Fibroblast of peridontal ligament (primary cell): Measurements from ENCODE around the gene PTPRN2.
"Not testable (repeated sequence)": the region's sequence is repeated elsewhere in the genome, so short reads cannot be mapped to it uniquely, and the experiment has no call there.

Experiments used
- DNase-seq: peaks from one replicate; pipeline ENCODE4 v3.0.0-alpha.2; 2010; ENCODE audit errors: extremely low read depth

PTPRN2 gene

DNA sequence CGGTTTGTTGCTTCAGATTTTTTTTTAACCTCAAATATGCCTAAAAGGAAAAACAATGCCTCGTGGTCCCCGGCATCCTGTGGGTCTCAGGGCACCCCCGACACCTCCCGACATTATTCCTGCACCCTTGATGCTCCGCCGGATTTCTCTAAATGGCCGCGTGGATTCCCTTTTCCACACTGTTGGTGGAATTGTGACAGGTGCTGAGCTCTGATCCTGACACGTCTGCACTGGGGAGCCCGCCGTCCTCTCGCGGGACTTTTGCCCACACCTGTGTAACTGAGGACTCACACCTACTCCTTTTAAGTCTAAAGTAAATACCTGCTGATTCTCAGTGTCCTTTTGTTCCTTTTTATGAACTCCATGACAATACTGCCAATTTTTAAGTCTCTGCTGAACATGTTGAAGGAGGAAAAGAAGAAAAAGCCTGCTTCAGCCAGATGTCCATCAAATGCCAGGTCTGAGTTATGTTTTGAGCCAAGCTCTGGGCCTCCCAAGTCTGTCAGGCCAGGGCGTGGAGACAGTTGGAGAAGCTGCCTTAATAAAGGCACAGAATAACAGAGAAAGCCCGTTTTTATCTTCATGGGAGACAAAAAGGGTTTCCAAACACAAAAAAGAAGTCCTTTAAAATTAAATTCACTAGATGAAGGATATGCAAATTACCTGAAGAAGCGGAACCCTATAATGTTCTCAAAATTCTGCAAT, 682.6 kb downstream of the PTPRN2 start:
- no peak for DNase-seq

GRCh38 chr7:157904211-157904865, 683.3 kb downstream of the PTPRN2 start:
- no peak for DNase-seq

- no peak for DNase-seq
These were observed 683.9 kb downstream of the PTPRN2 start for GRCh38 chr7:157903710-157904109.

GRCh38 chr7:157903296-157903695, 684.3 kb downstream of the PTPRN2 start:
- DNase-seq, result no peak

DNA sequence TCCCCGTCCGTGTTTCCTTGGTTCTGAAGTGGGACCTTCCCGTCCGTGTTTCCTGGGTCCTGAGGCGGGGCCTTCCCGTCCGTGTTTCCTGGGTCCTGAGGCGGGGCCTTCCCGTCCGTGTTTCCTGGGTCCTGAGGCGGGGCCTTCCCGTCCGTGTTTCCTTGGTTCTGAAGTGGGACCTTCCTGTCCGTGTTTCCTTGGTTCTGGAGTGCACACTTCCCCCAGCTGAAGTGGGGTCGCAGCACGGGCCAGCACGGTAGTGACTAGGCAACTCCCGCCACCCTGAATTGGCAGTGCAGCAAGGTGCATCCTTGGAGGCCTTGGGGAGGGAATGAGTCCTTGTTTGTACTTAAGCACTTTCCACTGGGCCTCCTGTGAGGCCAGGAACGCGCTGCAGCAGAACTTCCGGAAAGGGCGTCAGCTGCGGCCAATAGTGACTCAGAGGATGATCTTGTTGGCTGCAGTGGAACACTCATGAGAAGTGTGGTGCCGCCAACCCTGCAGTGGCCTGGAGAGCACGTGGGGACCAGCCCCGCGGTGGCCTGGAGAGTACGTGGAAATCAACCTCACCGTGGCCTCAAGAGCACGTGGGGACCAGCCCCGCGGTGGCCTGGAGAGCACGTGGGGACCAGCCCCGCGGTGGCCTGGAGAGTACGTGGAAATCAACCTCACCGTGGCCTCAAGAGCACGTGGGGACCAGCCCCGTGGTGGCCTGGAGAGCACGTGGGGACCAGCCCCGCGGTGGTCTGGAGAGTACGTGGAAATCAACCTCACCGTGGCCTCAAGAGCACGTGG, 685.6 kb downstream of the PTPRN2 start:
- DNase-seq, result not testable (repeated sequence)

- no peak for DNase-seq
These were observed 686.5 kb downstream of the PTPRN2 start for GRCh38 chr7:157901166-157901565.

DNA sequence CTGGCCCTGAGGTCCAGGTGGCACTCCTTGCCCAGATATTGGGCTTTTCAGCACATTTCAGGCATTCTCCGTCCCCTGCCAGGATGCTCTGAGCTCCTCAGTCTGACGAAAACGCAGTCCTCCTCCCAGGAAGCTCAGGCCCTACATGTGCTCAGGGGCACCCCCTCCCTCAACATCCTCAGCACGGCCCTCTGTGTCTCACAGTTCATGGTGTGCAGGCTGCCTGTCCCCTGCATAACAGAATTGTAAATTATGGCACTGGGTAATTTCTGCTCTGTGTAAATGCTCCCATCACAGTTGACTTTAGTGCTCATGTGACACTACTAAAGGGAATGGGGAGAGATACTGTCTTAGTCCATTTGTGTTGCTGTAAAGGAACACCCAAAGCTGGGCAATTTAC, 687.1 kb downstream of the PTPRN2 start:
- no peak for DNase-seq

DNA sequence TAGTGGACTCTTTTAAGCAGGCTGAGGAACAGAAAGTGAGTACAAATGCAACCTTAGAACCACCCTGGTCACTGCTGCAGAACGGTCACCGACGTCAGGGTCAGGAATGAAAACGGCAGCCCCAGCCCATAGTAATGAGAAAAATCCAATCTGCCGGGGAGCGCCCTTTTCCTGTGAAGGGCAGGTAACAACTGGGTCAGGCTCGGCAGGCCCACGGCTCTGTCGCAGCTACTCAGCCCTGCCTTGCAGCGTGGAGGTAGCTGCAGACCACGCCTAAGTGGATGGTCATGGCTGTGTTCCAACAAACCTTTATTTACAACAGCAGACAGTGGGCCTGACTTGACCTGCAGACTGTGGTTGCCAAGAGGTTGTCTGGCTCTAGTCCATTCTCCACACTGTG, 687.6 kb downstream of the PTPRN2 start:
- no peak for DNase-seq

DNA sequence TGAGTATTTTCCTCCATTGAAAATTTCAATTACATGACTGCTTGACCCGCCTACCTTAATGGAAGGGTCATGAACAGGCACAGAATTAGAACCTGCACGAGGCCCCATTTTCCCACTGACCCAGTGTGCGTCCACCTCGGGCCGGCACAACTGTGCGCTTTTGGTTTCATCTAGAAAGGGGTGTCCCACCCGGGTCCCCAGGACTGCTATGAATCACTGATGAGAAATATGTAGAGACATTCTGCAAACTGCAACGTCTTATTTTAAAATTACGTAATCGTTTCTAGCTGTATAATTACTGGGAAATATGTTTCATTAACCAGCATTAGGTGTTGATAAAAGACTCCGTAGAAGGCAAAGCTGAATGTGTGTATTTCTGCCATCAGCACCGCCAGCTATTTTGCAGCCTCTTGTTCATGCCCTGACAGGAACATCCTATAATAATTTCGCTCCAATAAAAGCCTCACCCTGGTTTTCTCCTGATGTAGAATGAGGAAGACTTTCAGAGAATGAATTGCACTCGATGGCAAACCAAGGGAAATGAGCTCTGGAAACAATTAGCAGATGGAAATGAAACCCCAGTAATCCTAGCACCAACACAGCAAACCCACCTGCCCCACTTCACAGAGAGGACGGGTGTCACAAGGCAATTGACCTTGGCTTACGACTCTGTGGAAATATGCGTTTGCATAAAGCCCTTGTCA, 688.7 kb downstream of the PTPRN2 start:
- no peak for DNase-seq

DNA sequence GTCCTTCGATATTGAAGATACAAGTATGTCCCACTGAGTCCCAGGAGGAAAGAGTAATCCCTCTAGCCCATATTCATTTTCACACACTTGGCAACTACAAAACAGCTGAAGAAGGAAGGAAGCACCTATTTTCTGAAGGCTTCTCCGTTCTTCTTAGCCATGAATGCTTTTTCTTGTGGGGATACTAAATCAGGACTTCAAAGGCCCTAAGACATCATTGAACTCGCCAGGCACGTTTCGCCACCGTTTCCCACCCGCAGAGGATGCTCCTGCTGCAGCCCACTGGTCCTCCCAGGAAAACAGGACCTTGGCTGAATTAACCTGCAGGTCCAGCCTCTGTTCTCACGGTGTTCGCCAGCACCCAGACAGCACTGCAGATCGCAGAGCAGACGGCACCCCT, 689.4 kb downstream of the PTPRN2 start:
- DNase-seq, result no peak

DNA sequence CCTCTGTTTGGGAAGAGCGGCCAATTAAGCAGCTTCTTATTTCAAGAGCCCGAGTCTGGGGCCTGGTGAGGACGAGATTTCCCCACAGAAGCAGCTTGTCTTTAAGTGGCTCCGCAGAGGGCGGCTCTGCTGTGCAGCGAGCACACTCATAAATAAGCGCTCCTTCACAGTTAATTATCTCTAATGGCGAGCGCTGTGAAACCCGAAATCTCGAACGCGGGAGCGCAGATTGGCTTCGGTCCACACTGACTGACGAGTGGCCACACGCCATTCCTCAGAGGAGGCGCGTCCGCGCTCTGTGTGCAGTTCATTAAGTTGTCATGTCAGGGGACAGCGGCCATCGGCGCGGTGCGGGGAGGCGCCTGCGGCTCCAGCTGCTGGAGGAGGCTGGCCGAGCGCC, 689.9 kb downstream of the PTPRN2 start:
- DNase-seq, result no peak

- DNase-seq, result no peak
These were observed 690.7 kb downstream of the PTPRN2 start for GRCh38 chr7:157896774-157897555.

DNA sequence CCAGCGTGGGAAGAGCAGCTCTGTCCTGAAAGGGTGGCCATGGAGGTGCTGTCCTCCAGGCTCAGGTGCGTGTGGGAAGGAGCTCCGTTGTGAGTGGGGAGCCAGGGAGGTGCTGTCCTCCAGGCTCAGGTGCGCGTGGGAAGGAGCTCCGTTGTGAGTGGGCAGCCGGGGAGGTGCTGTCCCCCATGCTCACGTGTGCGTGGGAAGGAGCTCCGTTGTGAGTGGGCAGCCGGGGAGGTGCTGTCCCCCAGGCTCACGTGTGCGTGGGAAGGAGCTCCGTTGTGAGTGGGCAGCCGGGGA, 691.3 kb downstream of the PTPRN2 start:
- DNase-seq, result not testable (repeated sequence)

DNA sequence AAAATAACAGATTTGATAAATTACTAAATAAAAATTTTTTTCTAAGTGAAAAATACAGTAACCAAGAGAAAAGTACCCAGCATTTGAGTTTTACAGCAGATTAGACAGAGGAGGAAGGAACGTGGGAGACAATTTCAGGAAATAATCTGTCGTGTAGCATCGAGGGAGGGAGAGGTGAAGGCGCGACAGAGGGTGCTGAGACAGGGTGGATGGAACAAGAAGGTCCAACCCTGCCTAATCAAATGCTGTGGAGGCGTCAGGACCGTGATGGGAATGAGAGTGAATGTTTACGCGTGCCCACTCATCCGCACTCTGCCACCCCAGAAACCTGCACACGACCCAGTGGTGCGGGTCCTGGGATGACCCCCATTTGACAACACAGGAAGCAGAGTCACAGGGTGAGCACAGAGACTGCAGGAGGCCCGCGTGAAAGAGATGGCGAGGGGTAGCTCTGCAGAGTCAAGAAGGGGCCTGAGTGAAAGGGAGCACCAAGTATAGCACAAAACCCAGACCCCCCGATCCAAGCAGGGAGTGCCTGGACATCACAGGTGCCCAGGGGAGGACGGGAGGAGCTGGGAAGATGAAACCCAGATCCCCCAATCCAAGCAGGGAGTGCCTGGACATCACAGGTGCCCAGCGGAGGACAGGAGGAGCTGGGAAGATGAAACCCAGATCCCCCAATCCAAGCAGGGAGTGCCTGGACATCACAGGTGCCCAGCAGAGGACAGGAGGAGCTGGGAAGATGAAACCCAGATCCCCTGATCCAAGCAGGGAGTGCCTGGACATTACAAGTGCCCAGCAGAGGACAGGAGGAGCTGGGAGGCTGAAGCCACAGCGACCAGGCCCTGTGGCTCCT, 691.9 kb downstream of the PTPRN2 start:
- DNase-seq, result no peak

DNA sequence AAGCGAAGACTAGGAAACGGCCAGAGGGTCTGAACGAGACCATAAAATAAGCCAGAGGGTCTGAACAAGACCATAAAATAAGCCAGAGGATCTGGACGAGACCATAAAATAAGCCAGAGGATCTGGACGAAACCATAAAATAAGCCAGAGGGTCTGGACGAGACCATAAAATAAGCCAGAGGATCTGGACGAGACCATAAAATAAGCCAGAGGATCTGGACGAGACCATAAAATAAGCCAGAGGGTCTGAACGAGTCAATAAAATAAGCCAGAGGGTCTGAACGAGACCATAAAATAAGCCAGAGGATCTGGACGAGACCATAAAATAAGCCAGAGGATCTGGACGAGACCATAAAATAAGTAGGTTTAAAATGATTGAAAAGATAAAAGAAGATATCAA, 692.5 kb downstream of the PTPRN2 start:
- not testable (repeated sequence) for DNase-seq

DNA sequence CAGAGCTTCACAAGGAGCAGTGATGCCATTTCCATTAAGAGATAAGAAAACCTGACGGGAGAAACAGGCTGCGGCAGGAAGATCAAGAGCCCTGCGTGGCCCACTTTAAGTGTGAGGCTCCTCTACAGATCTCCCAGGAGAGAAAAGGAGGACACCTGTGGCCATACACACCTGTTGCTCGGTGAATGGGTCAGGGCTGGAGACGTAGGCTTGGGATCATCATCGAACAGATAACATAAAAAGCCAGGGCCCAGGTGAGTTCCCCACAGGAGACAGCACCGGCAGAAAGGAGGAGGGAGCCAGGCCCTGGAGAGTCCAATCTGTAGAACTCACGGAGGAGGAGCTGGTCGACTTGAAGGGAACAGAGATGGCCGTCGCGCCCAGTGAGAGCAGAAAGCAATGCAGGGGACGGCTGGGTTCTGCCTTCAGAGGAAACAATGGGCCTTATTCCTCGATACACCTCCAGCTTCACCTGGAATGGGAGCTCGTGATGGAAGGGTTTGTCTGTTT, 694.0 kb downstream of the PTPRN2 start:
- DNase-seq, result no peak

DNA sequence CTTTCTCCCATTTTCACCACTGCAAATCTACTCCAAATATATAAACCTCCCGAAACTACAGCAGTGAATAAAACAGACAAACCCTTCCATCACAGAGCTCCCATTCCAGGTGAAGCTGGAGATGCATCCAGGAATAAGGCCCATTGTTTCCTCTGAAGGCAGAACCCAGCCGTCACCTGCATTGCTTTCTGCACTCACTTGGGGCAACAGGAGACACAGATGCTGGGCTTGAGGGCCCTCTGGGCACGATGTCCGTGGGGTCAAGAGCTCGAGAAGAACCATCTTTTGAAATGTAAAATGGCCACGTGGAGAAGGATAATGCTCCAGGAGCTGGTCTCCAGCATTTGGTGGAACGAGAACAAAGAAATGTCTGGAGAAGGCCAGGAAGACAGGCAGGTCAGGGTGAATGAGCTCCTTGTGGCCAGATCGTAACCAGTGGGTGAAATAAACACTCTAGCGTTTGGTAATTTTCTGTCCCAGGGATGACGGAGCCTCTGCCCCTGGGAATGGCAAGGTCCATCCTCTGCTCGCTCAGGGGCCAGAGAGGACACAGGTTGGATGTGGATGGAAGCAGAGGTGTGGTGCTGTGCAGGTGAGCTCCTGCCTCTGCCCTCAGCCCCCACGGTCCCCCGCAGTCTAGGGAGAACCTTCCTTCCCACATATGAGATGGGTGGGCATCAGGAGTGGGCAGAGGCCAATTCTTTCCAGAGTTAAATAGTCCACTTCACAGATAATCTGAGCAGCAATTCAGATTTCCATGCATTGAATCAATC, 694.7 kb downstream of the PTPRN2 start:
- DNase-seq, result no peak

DNA sequence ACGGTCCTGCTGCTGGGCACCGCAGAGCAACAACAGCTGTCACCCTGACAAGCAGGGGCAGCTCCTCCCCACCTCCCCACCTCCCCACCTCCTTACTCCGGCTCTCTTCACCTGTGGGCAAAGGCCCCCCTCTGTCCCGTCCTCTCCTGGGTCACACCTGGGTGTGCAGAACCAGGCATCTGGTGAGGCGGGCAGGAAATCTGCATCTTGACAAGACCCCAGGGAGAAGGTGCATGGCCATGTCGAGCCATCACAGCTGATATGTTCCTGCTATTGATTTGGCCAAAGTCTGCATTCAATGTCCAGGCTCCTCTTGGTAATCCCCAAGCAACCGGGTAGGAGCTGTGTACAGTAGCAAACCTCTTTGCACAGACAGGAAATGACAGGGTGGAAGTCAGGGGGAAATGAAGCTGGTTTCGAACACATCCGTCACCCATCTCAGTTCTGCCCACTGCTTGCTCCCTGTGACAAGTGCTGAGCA, 696.7 kb downstream of the PTPRN2 start:
- DNase-seq, result no peak

DNA sequence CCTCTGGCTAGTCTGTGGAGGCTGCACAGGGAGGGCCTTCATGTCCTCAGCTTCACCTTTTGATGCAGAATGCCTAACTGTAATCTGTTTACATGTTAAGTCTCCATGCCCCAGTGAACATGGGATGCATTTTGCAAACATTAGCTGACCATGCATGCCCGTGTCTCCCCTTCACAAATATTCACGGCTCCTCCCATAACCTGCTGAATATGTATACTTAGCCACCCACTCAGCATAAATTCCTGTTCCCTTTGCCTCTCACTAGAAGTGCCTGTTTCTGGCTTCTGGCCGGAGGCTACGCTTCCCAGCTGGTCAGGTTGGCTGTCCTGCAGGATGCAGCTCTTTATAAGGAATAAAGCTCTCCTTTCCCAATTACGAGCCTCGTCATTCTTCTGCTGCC, 698.1 kb downstream of the PTPRN2 start:
- no peak for DNase-seq

DNA sequence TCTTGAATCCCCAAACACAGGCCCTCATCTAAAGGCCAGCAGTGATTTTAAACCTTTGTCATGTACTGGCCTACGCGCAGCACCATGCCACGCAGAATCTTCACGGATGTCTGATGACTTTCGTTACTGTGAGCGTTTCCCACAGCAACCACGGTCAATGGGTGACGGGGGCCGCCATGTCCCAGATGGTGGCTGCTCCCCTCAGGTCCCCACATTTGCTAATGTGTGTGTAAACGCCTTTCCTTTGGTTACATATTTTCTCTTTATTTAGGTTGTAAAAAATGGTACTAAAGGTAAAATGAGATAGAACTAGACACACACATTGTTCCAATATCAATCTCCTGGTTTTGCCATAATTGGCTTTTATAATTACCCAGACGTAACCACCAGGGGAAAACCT, 699.0 kb downstream of the PTPRN2 start:
- DNase-seq, result no peak
